HepG2 (cell line): ENCODE data around the gene ODAD4. TPM values are rescaled to one million over a fixed set of nuclear protein-coding genes. Genes with fewer than 3 reads are reported as not detected.
A peak's percentile ranks its signal among the peaks of the same experiment; 100 is the strongest.

Experiments
- ATAC-seq: fragments of 200-7000 bp; cut with Tn5 transposase; 3 replicates; pipeline ENCODE4 v1.9.1; 2020; ENCODE audit warnings: mild to moderate bottlenecking, moderate library complexity
- BruUV-seq: library from RNA; stranded (reverse); fragments of 400-500 nt; replicated peaks from 2 replicates; lab custom pipeline; 2021; lab: Mats Ljungman, UMichigan
- CTCF ChIA-PET: fragments of 300-600 bp; formaldehyde crosslinking; extraction: SDS; loops from one replicate; lab custom pipeline; 2021; ENCODE audit warnings: low total read pairs, inconsistent platforms, low intra/inter-chr PET ratio; lab: Yijun Ruan, JAX
- POLR2A ChIA-PET: fragments of 350-600 bp; sonication (Branson Sonifier 250); formaldehyde crosslinking; loops from one replicate; lab custom pipeline; 2020; ENCODE audit warnings: antibody characterized with exemption, inconsistent platforms; lab: Yijun Ruan, JAX
- DNase-seq: peaks from one replicate; pipeline ENCODE4 v3.0.0-alpha.2; 2015; ENCODE audit warnings: low spot score
- FAIRE-seq: peaks from 3 replicates; lab custom pipeline; 2011; peaks lifted over from hg19 to GRCh38; lab: Jason Lieb, UNC
- H2AFZ ChIP-seq: one replicate; pipeline ENCODE4 v1.6.1; 2011; ENCODE audit warnings: low read length, inconsistent platforms
- H3K27ac ChIP-seq: fragments of 300-600 bp; 3 replicates; pipeline ENCODE4 v1.8.0; 2011; ENCODE audit warnings: mixed run types, mild to moderate bottlenecking, mixed read lengths, low read length, inconsistent platforms; ENCODE audit not compliant: insufficient read depth; ENCODE audit errors: extremely low read length
- H3K27me3 ChIP-seq, 2 experiments: fragments of 200-600 bp in 1 of 2; 2 replicates in 1 of 2; 3 replicates in 1 of 2; pipeline versions ENCODE4 v1.6.0 to v1.8.0; 2011; ENCODE audit warnings: low read length in 2 of 2, mild to moderate bottlenecking in 2 of 2, moderate library complexity in 2 of 2, inconsistent platforms in 1 of 2; ENCODE audit not compliant: insufficient read depth in 2 of 2, control insufficient read depth in 1 of 2
- H3K36me3 ChIP-seq, 2 experiments: fragments of 200-600 bp in 1 of 2; replicated peaks in 1 of 2; 2 replicates in 1 of 2; 3 replicates in 1 of 2; pipeline versions ENCODE4 v1.5.1 to v1.8.0; 2011; ENCODE audit warnings: low read length in 2 of 2, inconsistent platforms in 1 of 2; ENCODE audit not compliant: insufficient read depth in 2 of 2, control insufficient read depth in 1 of 2
- H3K4me1 ChIP-seq: 2 replicates; pipeline ENCODE4 v1.5.1; 2012; ENCODE audit warnings: low read length, inconsistent platforms; ENCODE audit not compliant: insufficient read depth
- H3K4me2 ChIP-seq: 2 replicates; pipeline ENCODE4 v1.6.0; 2011; ENCODE audit warnings: low read depth, low read length, inconsistent platforms
- H3K4me3 ChIP-seq, 3 experiments: fragments of 200-600 bp in 1 of 3; sonication (generic), shearing (Covaris generic) in 1 of 3; replicated peaks in 1 of 3; 2 replicates each; pipeline ENCODE4 v1.5.1; 2011 to 2016; ENCODE audit warnings: low read length in 3 of 3, inconsistent platforms in 2 of 3, low read depth in 2 of 3, mild to moderate bottlenecking in 2 of 3, control low read depth in 1 of 3, mixed read lengths in 1 of 3; ENCODE audit not compliant: insufficient read depth in 1 of 3
- H3K79me2 ChIP-seq: one replicate; pipeline ENCODE4 v1.6.1; 2011; ENCODE audit warnings: low read length, inconsistent platforms; ENCODE audit not compliant: insufficient read depth
- H3K9ac ChIP-seq: 2 replicates; pipeline ENCODE4 v1.6.0; 2011; ENCODE audit warnings: mild to moderate bottlenecking, low read depth, low read length, inconsistent platforms; ENCODE audit not compliant: insufficient read depth
- H3K9me3 ChIP-seq: 2 replicates; pipeline ENCODE4 v1.5.1; 2012; ENCODE audit warnings: mild to moderate bottlenecking, low read length
- H4K20me1 ChIP-seq: 2 replicates; pipeline ENCODE4 v1.6.0; 2011; ENCODE audit warnings: inconsistent platforms, mild to moderate bottlenecking, low read length, moderate library complexity; ENCODE audit not compliant: insufficient read depth
- AGO1 ChIP-seq: fragments of 200-400 bp; formaldehyde crosslinking; IDR thresholded peaks from 2 replicates; pipeline ENCODE4 v1.6.1; 2017; ENCODE audit warnings: mild to moderate bottlenecking, low read depth, low read length, moderate library complexity; ENCODE audit not compliant: poor library complexity, severe bottlenecking
- AGO2 ChIP-seq: fragments of 200-400 bp; formaldehyde crosslinking; optimal IDR thresholded peaks from 2 replicates; pipeline ENCODE3; 2017; ENCODE audit warnings: mild to moderate bottlenecking, low read depth, low read length, moderate library complexity
- FIP1L1 ChIP-seq: fragments of 200-400 bp; formaldehyde crosslinking; IDR thresholded peaks from 2 replicates; pipeline ENCODE4 v1.6.1; 2018; ENCODE audit warnings: low read depth, mild to moderate bottlenecking, low read length, moderate library complexity, borderline replicate concordance; ENCODE audit not compliant: insufficient read depth
- KLF12 ChIP-seq: sonication (generic); formaldehyde crosslinking; IDR thresholded peaks from 2 replicates; pipeline ENCODE4 v1.4.0; 2020; ENCODE audit warnings: missing genetic modification reagents, borderline replicate concordance
- POLR2A ChIP-seq, 2 experiments: IDR thresholded peaks; 2 replicates each; pipeline ENCODE4 v1.6.1; 2011; ENCODE audit warnings: low read depth in 2 of 2, low read length in 2 of 2, mild to moderate bottlenecking in 1 of 2, moderate library complexity in 1 of 2; ENCODE audit not compliant: insufficient read depth in 1 of 2
- POLR2AphosphoS5 ChIP-seq: IDR thresholded peaks from 2 replicates; pipeline ENCODE4 v1.6.1; 2012; ENCODE audit warnings: low read depth, low read length
- RBFOX2 ChIP-seq: fragments of 200-400 bp; formaldehyde crosslinking; IDR thresholded peaks from 2 replicates; pipeline ENCODE4 v1.6.1; 2017; ENCODE audit warnings: low read depth, mild to moderate bottlenecking, low read length
- RBM22 ChIP-seq: fragments of 200-400 bp; formaldehyde crosslinking; optimal IDR thresholded peaks from 2 replicates; pipeline ENCODE3; 2017; ENCODE audit warnings: mild to moderate bottlenecking, low read length, moderate library complexity
- ZNF430 ChIP-seq: sonication (generic); formaldehyde crosslinking; IDR thresholded peaks from 2 replicates; pipeline ENCODE4 v1.9.0; 2021; ENCODE audit warnings: mild to moderate bottlenecking, missing genetic modification reagents
- ZNF615 ChIP-seq: sonication (generic); formaldehyde crosslinking; IDR thresholded peaks from 2 replicates; pipeline ENCODE4 v1.5.0; 2020; ENCODE audit warnings: mild to moderate bottlenecking, missing genetic modification reagents, borderline replicate concordance
- ZNF644 ChIP-seq: IDR thresholded peaks from 2 replicates; pipeline ENCODE4 v1.6.1; 2016; ENCODE audit warnings: low read depth
- WGBS: methylation state at CpG from one replicate; pipeline ENCODE4 v1.1.6; 2017; ENCODE audit warnings: low lambda C conversion rate; 5-methylcytosine and 5-hydroxymethylcytosine counted together
- in situ Hi-C: cut with HindIII; loops from 2 replicates; pipeline ENCODE4 v1.10.0; 2017; ENCODE audit warnings: low pct_unique_long_range_greater_than_20kb; ENCODE audit not compliant: extremely low pct_ligation_motif_present
- intact Hi-C: fragments of 100-400 bp; cut with micrococcal nuclease; formaldehyde crosslinking; loops from one replicate; pipeline ENCODE4 v1.10.0; 2022; ENCODE audit not compliant: unreplicated experiment
- polyA plus RNA-seq, 8 experiments: library from polyadenylated mRNA; depleted of rRNA in 3 of 8; stranded (reverse) in 7 of 8; unstranded in 1 of 8; fragments of >200 nt; fragmentation: Illumina TruSeq in 4 of 8; extraction: Trizol in 4 of 8; gene quantifications; 2 replicates each; pipeline versions ENCODE4 v1.2.1 to v1.2.3, GENCODE V29; 2011 to 2016; ENCODE audit warnings: low read depth in 4 of 8, missing spikeins in 1 of 8, mixed read lengths in 1 of 8; ENCODE audit not compliant: insufficient read depth in 1 of 8
- total RNA-seq, 5 experiments: library from RNA; depleted of rRNA; stranded (reverse); fragments of >200 nt; fragmentation: Illumina TruSeq; extraction: Trizol; gene quantifications; 2 replicates each; pipeline ENCODE4 v1.2.3, GENCODE V29; 2016; ENCODE audit warnings: low read depth in 1 of 5
- TF ChIP-seq, protein P1 (sequence below): fragments of 450-650 bp; IDR thresholded peaks from 2 replicates; pipeline ENCODE4 v1.6.1; 2017
- TF ChIP-seq, protein P2 (sequence below): sonication (generic); formaldehyde crosslinking; IDR thresholded peaks from 2 replicates; pipeline ENCODE4 v1.9.0; 2022; ENCODE audit warnings: missing genetic modification reagents, mild to moderate bottlenecking, borderline replicate concordance
- TF ChIP-seq, protein P3 (sequence below): sonication (generic); formaldehyde crosslinking; IDR thresholded peaks from 2 replicates; pipeline ENCODE4 v1.5.1; 2020; ENCODE audit warnings: mild to moderate bottlenecking, missing genetic modification reagents, moderate library complexity
- TF ChIP-seq, protein P4 (sequence below): sonication (generic); formaldehyde crosslinking; IDR thresholded peaks from 2 replicates; pipeline ENCODE4 v1.4.0; 2020; ENCODE audit warnings: missing genetic modification reagents

ODAD4 gene
- total and polyA plus RNA-seq, 2 of the 13 experiments (the other 11 are each of a cell fraction or from before 2014, with no cell fraction given): 0.48 to 0.53 TPM

DNA sequence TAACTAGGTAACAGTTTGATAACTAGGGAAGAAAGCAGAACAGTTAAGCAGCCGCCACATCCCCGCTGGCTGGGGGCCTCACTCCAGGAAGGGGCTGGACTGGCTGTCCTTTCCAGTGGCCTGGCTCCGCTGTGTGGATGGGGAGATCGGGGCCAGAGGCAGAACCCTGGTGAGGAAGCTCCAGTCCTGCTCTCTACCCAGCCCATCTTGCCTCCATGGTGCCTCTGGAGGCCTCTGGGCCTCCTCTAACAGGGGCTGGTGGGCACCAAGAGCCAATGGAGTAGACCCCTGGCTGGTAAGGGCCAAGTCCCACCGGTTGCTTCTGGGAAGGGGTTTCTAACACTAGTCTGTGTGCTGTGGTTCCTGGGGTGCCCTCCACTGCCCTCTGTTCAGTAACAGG, 44.2 kb downstream of the ODAD4 start:
- CTCF ChIA-PET: no interaction called here
- in situ Hi-C loops: no loop called here
- 100% methylated on average over 2 of the region's 5 CpGs for WGBS
- intact Hi-C loops: no loop called here
- Histone ChIP-seq H3K9me3 (no peaks in the 10 kb centered on the region), H3K4me1 (peaks cover 19% of the 10 kb centered on the region), H3K36me3 (peaks cover 48 to 74% of the 10 kb centered on the region in 2 experiments), H3K9ac (no peak overlapping the region), H3K4me2 (no peak overlapping the region), H4K20me1 (peaks cover 12% of the 10 kb centered on the region; the same call in 1 of the 2 replicates), H2AFZ (no peak overlapping the region), H3K4me3 (no peak overlapping the region), H3K27me3 (no peaks in the 10 kb centered on the region), H3K79me2 (peaks cover 12% of the 10 kb centered on the region), H3K27ac (no peak overlapping the region)
- POLR2A ChIA-PET: interaction anchor here (0.9 to 4.1 kb wide), 8 partner anchors 8 to 188 kb away, joined by 3 to 38 read pairs (median 9); partner anchors contain the start of genes CNP, DNAJC7, JUP and NKIRAS2
- DNase-seq (no peak), ATAC-seq (peak; percentile 7), FAIRE-seq (no peak)
- TSS peak; percentile 29 for BruUV-seq
- TF ChIP-seq POLR2AphosphoS5 (peak; percentile 47), ZNF615 (0 out of 2 replicates have a peak, but pooled peaks have one; percentile 24), AGO1 (peak; percentile 86), FIP1L1 (0 out of 2 replicates have a peak, but pooled peaks have one; percentile 2), POLR2A (IDR thresholded peaks at IDR 0.05; ENCODE audit: insufficient read depth in 1 of 2, low read depth in 2 of 2, low read length in 2 of 2) (peak in 1 of 2 experiments; percentile 53; a peak in 2 of 4 replicates), ZNF430 (CRISPR knock-in tag) (no peak), KLF12 (CRISPR knock-in tag) (no peak), RBFOX2 (peak; percentile 67; the same call in 1 of the 2 replicates), RBM22 (peak; percentile 96), ZNF644 (no peak), AGO2 (peak; percentile 97)
- TF ChIP-seq, protein P1, sequence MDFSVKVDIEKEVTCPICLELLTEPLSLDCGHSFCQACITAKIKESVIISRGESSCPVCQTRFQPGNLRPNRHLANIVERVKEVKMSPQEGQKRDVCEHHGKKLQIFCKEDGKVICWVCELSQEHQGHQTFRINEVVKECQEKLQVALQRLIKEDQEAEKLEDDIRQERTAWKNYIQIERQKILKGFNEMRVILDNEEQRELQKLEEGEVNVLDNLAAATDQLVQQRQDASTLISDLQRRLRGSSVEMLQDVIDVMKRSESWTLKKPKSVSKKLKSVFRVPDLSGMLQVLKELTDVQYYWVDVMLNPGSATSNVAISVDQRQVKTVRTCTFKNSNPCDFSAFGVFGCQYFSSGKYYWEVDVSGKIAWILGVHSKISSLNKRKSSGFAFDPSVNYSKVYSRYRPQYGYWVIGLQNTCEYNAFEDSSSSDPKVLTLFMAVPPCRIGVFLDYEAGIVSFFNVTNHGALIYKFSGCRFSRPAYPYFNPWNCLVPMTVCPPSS: no peak
- TF ChIP-seq, protein P2, sequence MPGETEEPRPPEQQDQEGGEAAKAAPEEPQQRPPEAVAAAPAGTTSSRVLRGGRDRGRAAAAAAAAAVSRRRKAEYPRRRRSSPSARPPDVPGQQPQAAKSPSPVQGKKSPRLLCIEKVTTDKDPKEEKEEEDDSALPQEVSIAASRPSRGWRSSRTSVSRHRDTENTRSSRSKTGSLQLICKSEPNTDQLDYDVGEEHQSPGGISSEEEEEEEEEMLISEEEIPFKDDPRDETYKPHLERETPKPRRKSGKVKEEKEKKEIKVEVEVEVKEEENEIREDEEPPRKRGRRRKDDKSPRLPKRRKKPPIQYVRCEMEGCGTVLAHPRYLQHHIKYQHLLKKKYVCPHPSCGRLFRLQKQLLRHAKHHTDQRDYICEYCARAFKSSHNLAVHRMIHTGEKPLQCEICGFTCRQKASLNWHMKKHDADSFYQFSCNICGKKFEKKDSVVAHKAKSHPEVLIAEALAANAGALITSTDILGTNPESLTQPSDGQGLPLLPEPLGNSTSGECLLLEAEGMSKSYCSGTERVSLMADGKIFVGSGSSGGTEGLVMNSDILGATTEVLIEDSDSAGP (CRISPR knock-in tag): 0 out of 2 replicates have a peak, but pooled peaks have one; percentile 33
- TF ChIP-seq, protein P3, sequence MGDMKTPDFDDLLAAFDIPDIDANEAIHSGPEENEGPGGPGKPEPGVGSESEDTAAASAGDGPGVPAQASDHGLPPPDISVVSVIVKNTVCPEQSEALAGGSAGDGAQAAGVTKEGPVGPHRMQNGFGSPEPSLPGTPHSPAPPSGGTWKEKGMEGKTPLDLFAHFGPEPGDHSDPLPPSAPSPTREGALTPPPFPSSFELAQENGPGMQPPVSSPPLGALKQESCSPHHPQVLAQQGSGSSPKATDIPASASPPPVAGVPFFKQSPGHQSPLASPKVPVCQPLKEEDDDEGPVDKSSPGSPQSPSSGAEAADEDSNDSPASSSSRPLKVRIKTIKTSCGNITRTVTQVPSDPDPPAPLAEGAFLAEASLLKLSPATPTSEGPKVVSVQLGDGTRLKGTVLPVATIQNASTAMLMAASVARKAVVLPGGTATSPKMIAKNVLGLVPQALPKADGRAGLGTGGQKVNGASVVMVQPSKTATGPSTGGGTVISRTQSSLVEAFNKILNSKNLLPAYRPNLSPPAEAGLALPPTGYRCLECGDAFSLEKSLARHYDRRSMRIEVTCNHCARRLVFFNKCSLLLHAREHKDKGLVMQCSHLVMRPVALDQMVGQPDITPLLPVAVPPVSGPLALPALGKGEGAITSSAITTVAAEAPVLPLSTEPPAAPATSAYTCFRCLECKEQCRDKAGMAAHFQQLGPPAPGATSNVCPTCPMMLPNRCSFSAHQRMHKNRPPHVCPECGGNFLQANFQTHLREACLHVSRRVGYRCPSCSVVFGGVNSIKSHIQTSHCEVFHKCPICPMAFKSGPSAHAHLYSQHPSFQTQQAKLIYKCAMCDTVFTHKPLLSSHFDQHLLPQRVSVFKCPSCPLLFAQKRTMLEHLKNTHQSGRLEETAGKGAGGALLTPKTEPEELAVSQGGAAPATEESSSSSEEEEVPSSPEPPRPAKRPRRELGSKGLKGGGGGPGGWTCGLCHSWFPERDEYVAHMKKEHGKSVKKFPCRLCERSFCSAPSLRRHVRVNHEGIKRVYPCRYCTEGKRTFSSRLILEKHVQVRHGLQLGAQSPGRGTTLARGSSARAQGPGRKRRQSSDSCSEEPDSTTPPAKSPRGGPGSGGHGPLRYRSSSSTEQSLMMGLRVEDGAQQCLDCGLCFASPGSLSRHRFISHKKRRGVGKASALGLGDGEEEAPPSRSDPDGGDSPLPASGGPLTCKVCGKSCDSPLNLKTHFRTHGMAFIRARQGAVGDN (CRISPR knock-in tag): peak; percentile 26; the same call in 1 of the 2 replicates
- TF ChIP-seq, protein P4, sequence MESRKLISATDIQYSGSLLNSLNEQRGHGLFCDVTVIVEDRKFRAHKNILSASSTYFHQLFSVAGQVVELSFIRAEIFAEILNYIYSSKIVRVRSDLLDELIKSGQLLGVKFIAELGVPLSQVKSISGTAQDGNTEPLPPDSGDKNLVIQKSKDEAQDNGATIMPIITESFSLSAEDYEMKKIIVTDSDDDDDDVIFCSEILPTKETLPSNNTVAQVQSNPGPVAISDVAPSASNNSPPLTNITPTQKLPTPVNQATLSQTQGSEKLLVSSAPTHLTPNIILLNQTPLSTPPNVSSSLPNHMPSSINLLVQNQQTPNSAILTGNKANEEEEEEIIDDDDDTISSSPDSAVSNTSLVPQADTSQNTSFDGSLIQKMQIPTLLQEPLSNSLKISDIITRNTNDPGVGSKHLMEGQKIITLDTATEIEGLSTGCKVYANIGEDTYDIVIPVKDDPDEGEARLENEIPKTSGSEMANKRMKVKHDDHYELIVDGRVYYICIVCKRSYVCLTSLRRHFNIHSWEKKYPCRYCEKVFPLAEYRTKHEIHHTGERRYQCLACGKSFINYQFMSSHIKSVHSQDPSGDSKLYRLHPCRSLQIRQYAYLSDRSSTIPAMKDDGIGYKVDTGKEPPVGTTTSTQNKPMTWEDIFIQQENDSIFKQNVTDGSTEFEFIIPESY (CRISPR knock-in tag): 0 out of 2 replicates have a peak, but pooled peaks have one; percentile 9
